ENCODE measurements around the gene PRDM12.

PRDM12 gene

DNA sequence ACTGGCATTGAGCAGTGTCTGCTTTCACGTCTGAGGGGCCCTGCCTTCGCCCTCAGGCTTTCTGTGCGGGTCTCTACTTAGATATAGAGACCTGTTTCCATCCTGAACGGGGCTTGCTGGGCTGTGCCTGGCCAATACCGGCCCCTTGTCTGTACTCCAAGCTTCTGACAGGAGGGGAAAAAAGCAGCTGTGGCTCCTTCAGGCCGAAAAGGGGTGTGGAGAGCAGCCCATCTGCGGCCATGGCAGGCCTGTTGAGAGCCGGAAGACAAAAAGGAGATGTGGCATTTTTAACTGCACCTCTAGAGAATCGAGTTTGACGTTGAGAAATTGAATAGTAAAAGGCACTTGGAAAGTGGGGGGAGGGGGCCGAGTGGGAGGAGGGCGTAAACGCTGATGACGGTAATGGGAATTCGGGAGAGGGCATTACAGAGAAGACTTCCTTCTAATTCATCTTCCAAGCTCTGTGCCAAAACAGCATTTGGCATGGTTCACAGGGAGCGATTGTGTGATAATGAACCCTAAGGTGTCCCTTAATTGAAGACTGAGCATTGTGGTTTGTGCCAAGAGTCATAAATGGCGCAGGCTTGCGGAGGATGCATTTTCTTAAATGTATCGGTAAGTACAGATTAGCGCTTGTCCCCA, 25.1 kb upstream of the PRDM12 start:
- TF ChIP-seq, protein P1, sequence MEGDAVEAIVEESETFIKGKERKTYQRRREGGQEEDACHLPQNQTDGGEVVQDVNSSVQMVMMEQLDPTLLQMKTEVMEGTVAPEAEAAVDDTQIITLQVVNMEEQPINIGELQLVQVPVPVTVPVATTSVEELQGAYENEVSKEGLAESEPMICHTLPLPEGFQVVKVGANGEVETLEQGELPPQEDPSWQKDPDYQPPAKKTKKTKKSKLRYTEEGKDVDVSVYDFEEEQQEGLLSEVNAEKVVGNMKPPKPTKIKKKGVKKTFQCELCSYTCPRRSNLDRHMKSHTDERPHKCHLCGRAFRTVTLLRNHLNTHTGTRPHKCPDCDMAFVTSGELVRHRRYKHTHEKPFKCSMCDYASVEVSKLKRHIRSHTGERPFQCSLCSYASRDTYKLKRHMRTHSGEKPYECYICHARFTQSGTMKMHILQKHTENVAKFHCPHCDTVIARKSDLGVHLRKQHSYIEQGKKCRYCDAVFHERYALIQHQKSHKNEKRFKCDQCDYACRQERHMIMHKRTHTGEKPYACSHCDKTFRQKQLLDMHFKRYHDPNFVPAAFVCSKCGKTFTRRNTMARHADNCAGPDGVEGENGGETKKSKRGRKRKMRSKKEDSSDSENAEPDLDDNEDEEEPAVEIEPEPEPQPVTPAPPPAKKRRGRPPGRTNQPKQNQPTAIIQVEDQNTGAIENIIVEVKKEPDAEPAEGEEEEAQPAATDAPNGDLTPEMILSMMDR (IDR thresholded peaks at IDR 0.05): no peak

DNA sequence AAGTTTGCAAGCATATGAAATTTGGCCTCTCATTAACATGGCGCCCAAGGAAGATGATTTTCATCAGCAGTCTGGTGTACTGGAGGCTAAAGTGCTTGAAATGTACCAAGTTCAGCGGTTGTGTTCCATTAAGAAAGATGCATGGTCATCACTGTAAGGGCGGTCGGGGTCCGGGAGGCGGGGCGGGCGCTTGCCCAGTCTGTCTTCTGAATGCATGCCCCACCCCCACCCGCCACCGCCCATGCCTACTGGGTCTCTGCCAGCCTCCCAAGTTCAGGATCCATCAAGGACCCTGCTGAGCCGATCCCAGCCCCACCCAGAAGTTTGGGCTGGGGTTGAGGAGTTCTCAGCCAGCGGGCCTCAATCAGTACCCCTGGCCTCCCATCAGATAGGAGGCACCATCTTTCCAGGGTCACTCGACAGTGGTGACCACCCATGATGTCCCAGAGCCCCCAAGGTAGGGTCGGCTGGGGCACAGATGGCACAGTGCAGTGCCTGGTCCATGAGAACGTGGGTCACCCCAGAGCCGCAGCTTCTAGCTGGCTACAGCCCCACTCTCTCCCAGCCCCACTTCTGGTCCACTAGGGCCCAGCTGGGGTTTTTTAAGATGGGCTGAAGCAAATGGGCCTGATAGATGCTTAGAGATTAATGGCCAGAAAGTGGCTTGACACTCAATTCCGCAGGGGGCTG, 24.4 kb upstream of the PRDM12 start:
- TF ChIP-seq, protein P1 (IDR thresholded peaks at IDR 0.05): no peak

DNA sequence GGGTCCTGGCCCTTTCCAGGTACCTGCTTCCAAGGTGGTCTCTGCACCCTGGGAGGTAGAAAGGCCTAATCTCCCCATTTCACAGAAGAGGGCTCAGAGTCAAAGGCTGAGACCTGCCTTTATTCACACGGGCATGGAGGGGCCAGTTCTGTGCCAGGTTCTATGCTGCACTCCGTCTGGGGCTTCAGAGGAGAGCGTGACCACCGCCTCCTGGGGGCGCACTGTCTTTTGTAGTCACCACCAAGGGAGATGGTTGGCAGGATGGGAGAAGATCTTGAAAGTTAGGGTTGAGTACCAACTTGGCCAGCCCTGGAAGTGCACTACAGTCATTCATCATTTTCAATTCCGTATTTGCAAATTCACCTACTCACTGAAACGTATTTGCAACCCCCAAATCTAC, 23.7 kb upstream of the PRDM12 start:
- TF ChIP-seq, protein P1 (IDR thresholded peaks at IDR 0.05): no peak

DNA sequence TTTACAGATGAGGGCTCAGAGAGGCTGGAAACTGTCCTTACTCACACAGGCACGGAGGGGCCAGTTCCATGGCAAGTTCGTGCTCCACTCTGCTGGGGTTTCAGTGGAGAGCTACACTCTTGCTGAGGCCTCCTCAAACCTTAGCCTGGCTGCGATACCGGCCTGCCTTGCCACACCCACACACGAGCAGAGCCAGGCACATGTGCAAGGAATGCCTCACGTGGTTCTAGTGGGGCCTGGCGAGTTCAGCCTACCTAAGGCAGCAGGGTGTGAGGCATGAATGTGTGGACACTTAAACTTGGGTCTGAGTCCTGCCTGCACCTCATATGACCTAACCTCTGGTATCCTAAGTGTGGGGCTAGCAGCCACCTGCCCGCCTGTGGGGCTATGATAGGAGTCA, 21.5 kb upstream of the PRDM12 start:
- TF ChIP-seq, protein P1 (IDR thresholded peaks at IDR 0.05): no peak

DNA sequence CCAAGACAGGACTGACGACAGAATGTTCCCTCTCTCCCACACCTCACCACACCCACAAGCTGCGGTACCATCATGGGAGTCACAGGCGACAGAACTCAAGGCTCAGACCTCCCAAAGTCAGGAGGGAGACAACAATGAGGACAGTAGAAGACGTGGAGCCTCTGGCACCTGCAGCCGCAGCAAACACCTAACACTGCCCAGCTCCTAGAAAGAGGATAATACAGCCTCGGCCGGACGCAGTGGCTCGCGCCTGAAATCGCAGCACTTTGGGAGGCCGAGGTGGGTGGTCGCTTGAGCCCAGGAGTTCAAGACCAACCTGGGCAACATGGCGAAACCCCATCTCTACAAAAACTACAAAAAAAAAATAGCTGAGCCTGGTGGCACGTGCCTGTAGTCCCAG, 13.2 kb upstream of the PRDM12 start:
- TF ChIP-seq, protein P1 (IDR thresholded peaks at IDR 0.05): no peak

DNA sequence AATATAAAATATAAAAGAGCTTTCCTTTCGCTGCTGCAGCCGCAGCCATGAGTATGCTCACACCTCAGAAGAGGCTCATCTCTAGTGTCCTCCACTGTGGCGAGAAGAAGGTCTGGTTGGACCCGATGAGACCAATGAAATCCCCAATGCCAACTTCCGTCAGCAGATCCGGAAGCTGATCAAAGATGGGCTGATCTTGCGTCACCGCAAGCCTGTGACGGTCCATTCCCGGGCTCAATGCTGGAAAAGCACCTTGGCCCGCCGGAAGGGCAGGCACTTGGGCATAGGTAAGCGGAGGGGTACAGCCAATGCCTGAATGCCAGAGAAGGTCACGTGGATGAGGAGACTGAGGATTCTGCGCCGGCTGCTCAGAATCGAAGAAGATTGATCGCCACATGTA, 12.6 kb upstream of the PRDM12 start:
- TF ChIP-seq, protein P1 (IDR thresholded peaks at IDR 0.05): no peak

DNA sequence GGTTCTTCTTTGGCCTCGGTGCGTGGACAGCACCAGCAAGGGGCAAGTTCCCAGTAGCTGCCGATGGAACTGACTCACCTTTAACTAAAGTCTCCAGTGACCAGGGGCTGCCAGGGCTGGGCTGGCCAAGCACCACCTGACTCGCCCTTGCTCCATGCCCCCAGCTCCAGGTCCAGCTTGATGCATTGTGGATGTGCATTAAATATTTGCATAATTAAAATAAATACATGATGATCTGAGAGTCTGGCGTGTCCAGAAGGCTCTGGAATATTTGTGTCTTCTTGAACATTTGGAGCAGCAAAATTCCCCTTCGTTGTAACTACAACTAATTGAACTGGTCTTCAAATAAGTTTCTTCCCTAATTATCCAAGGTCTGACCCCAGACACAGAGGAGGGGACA, 9.5 kb upstream of the PRDM12 start:
- TF ChIP-seq, protein P1 (IDR thresholded peaks at IDR 0.05): no peak
